H1 (cell line): ENCODE data around the gene ARHGEF25. TPM values are rescaled to one million over a fixed set of nuclear protein-coding genes. Genes with fewer than 3 reads are reported as not detected.

Experiments
- POLR2A ChIP-seq, 2 experiments: IDR thresholded peaks; 1 replicate in 1 of 2; 2 replicates in 1 of 2; pipeline ENCODE4 v1.6.1; 2011; ENCODE audit warnings: low read depth in 2 of 2, low read length in 2 of 2, mild to moderate bottlenecking in 2 of 2; ENCODE audit errors: control extremely low read depth in 1 of 2
- POU5F1 ChIP-seq: IDR thresholded peaks from 2 replicates; pipeline ENCODE4 v1.6.1; 2011; ENCODE audit warnings: low read depth, mild to moderate bottlenecking, low read length, moderate library complexity
- RNF2 ChIP-seq: fragments of 200-900, 300-1000 bp; sonication (generic); IDR thresholded peaks from 2 replicates; pipeline ENCODE4 v1.7.1; 2016; ENCODE audit warnings: borderline replicate concordance, low read depth, mild to moderate bottlenecking, antibody characterized with exemption, low read length; ENCODE audit not compliant: poor library complexity, severe bottlenecking; ENCODE audit errors: missing control alignments
- ZNF274 ChIP-seq: IDR thresholded peaks from 2 replicates; pipeline ENCODE4 v1.7.0; 2012; ENCODE audit warnings: low read length, borderline replicate concordance; ENCODE audit errors: extremely low read depth
- polyA plus RNA-seq, 7 experiments: library from polyadenylated mRNA; depleted of rRNA in 3 of 7; stranded (reverse) in 5 of 7; unstranded in 2 of 7; fragments of >200 nt in 5 of 7; fragments of 200-250 nt in 2 of 7; gene quantifications; 1 replicate in 5 of 7; 2 replicates in 1 of 7; 4 replicates in 1 of 7; pipeline versions ENCODE4 v1.2.1 to v1.2.3, GENCODE V29; 2011 to 2013; ENCODE audit warnings: missing spikeins in 2 of 7, mixed read lengths in 2 of 7
- total RNA-seq: library from RNA; stranded (reverse); fragmentation: NEBNext Ultra II Directional; extraction: Animal tissue kit (Norgen Biotek cat#: 25700); gene quantifications from 2 replicates; pipeline ENCODE4 v1.2.1, GENCODE V29; 2021

The ARHGEF25 gene
- total and polyA plus RNA-seq, 2 of the 8 experiments (the other 6 are each of a cell fraction or from before 2014, with no cell fraction given) = 5.9 to 8.8 TPM

GRCh38 chr12:57604992-57605810 is 6.0 kb upstream of the ARHGEF25 start (continued):
- no peak for TF ChIP-seq RNF2
- no peak for TF ChIP-seq POU5F1
- no peak for TF ChIP-seq ZNF274
- peak in 1 of 2 experiments; percentile 65; a peak in 2 of 3 replicates for TF ChIP-seq POLR2A (IDR thresholded peaks at IDR 0.05; ENCODE audit: control extremely low read depth in 1 of 2, low read depth in 2 of 2, low read length in 2 of 2)
